ENCODE results near the gene GATAD2B. TPM values are rescaled to one million over a fixed set of nuclear protein-coding genes. Genes with fewer than 3 reads are reported as not detected.

GATAD2B gene
- total and polyA plus RNA-seq, 7 donors = 1.8 to 37.4 (median 16.4) TPM

DNA sequence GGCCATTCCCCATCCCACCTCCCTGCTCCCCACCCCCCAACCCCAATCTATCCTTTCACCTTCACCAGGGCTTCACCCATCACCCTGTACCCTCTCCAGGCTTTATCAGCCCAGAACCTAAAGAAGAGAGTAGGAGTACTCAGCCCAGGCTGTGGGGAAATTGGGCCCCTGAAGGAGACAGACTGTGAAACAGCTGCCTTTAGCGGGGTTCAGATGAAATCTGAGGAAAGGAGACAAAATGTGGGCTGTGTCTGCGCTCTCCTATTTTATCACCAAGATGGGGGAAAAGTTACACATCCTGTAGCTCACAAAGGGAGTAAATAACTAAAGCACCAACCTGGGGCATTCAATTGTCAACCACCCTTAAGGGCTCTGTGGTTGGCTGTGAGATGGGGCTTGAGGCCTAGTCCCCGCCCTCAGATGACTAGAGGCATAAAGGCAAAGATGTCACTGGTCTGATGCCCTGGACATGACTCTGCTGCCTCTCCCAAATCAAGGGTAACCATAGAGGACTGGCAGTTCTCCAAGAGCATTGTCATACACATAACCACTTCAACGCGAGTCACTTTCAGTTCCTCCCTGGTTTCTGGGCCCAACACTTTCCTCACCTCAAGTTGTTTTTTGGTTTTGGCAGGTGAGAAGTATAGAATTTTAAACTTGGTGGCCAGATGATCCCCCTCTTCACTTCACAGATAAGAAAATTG lies 117.6 kb downstream of the GATAD2B start:
- no peaks in the 10 kb centered on the region for H3K27me3 ChIP-seq
- H3K36me3 ChIP-seq = peaks cover 6 to 38% (median 23%) of the 10 kb centered on the region in 4 donors
- DNase-seq = no peak
- peaks cover 0 to 4% (median 0%) of the 10 kb centered on the region in 4 donors for H3K4me1 ChIP-seq
- TF ChIP-seq, protein P1, sequence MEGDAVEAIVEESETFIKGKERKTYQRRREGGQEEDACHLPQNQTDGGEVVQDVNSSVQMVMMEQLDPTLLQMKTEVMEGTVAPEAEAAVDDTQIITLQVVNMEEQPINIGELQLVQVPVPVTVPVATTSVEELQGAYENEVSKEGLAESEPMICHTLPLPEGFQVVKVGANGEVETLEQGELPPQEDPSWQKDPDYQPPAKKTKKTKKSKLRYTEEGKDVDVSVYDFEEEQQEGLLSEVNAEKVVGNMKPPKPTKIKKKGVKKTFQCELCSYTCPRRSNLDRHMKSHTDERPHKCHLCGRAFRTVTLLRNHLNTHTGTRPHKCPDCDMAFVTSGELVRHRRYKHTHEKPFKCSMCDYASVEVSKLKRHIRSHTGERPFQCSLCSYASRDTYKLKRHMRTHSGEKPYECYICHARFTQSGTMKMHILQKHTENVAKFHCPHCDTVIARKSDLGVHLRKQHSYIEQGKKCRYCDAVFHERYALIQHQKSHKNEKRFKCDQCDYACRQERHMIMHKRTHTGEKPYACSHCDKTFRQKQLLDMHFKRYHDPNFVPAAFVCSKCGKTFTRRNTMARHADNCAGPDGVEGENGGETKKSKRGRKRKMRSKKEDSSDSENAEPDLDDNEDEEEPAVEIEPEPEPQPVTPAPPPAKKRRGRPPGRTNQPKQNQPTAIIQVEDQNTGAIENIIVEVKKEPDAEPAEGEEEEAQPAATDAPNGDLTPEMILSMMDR (IDR thresholded peaks at IDR 0.05) = no peak
- no peak for TF ChIP-seq EP300 (IDR thresholded peaks at IDR 0.05)
- peak in 1 of 4 donors; percentile 41 for TF ChIP-seq POLR2AphosphoS5 (IDR thresholded peaks at IDR 0.05)
- peak overlapping the region; percentile 22 to 40 (median 36) for H3K27ac ChIP-seq
- no peaks in the 10 kb centered on the region for H3K9me3 ChIP-seq
- H3K4me3 ChIP-seq = no peak overlapping the region
- intact Hi-C loops (cut with DNase I) = no loop called here
- WGBS, 2 donors = 49 to 73% methylated on average over 5 of the region's 5 CpGs

DNA sequence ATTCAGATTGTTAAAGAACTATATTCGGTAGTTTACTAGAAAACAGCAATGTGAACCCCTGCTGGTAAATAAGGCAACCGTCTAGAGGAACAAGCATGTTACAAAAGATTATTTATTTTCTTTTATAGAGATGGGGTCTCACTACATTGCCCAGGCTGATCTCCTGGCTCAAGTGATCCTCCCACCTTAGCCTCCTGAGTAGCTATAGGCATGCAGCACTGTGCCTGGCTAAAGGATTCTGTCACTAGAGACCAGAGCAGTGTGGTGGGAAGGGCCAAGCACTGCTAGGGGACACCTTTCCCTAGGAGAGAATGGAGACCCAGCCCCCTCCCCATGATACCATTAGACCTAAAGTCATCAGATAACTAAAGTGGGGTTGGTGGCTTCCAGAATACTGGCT lies 118.7 kb downstream of the GATAD2B start:
- no peak overlapping the region for H3K27ac ChIP-seq
- intact Hi-C loops (cut with DNase I) = no loop called here
- peaks cover 2 to 27% (median 13%) of the 10 kb centered on the region in 4 donors for H3K36me3 ChIP-seq
- WGBS, 2 donors = 83 to 93% methylated on average over 2 of the region's 2 CpGs
- no peak for DNase-seq
- H3K9me3 ChIP-seq = no peaks in the 10 kb centered on the region
- H3K27me3 ChIP-seq = no peaks in the 10 kb centered on the region
- H3K4me3 ChIP-seq = no peak overlapping the region
- peaks cover 0 to 4% (median 0%) of the 10 kb centered on the region in 4 donors for H3K4me1 ChIP-seq
- TF ChIP-seq POLR2AphosphoS5 (IDR thresholded peaks at IDR 0.05) (no peak), POLR2A (IDR thresholded peaks at IDR 0.05) (no peak), EP300 (IDR thresholded peaks at IDR 0.05) (no peak)
- TF ChIP-seq, protein P1 (IDR thresholded peaks at IDR 0.05) = no peak

DNA sequence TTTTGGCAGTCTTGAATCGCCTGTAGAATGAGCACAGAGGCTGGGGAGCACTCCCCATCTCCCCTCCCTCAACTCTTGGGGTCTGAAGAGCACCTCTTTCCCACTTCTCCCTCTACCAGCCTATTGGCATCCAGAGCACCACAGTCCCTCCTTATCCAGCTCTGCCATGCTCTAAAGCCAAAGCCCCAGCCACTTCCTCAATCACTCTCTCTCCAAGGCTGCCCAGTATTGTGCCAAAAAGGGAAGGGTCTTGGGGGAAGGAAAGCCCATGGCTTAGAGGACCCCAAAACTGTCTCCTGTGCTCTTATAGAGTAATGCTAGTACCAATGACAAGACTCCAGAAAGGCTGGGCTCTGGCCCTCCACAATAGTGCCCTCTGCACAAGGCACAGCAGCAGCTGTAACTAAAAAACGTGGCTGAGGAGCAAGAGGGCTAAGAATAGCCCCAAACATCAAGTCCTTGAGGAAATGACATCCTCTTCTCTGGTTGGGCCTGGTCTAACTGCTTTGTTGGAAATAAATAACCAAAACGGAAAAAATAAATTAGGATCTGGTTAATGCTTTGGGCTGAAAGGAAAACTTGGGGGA lies 119.2 kb downstream of the GATAD2B start:
- no peak for TF ChIP-seq POLR2AphosphoS5 (IDR thresholded peaks at IDR 0.05)
- TF ChIP-seq EP300 (IDR thresholded peaks at IDR 0.05) = no peak
- no peak for TF ChIP-seq POLR2A (IDR thresholded peaks at IDR 0.05)
- TF ChIP-seq, protein P1 (IDR thresholded peaks at IDR 0.05) = no peak
- H3K27ac ChIP-seq = no peak overlapping the region

DNA sequence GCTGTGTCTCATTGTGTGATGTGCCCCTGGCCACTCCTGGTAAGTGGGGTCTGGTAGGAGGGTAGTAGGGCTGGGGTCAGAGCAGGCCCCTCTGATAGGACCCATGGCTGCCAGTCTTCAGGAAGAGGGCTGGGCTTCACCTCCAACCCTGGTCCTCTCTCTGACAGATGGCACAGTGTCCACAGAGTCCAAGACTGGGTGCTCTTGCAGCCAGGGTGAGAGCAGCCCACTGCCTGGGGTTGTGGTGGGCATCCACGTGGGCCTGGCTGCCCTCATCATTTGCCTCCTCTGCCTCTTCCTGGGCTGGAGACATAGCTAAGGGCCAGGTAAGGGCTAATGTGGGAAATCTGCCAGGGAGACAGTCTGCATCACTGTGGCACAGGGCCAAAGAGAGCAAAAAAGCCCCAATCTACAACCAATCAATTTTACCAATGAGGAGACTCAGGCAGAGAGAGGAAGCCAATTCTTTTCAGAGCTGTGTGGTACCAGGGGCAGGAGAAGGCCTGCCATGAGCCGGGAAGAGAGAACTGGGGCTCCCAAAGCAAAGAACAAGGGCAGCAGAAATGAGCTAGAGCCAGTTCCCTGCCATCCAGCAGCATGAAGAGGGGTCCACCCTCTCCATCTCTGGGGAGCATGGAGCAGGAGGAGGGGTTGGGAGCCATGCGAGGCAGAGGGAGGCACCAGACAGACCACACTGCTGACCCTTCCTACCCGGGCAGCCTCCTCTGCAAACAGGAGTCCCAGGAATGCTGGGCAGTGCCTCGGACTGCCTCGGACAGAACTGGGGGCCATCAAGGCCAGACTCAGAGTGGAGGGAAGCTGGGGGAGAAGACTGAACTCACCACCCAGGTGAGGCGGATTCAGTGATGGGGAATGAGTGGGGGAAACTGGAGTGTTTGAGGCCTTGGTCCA lies 120.7 kb downstream of the GATAD2B start:
- Histone ChIP-seq H3K27ac (no peak overlapping the region), H3K9me3 (no peaks in the 10 kb centered on the region), H3K27me3 (no peaks in the 10 kb centered on the region), H3K36me3 (peaks cover 0 to 6% (median 2%) of the 10 kb centered on the region in 4 donors), H3K4me1 (peaks cover 0 to 5% (median 2%) of the 10 kb centered on the region in 4 donors), H3K4me3 (no peak overlapping the region)
- no peak for TF ChIP-seq POLR2A (IDR thresholded peaks at IDR 0.05)
- TF ChIP-seq, protein P1 (IDR thresholded peaks at IDR 0.05) = no peak
- TF ChIP-seq EP300 (IDR thresholded peaks at IDR 0.05) = no peak
- no peak for TF ChIP-seq POLR2AphosphoS5 (IDR thresholded peaks at IDR 0.05)
- WGBS, 2 donors = 92% methylated on average over 7 of the region's 7 CpGs
- intact Hi-C loops (cut with DNase I) = no loop called here
- no peak for DNase-seq

More for the DNA sequence above, 119.2 kb downstream of the GATAD2B start:
- 77 to 84% methylated on average over 3 of the region's 3 CpGs for WGBS, 2 donors
- no peak for DNase-seq
- Histone ChIP-seq H3K4me3 (no peak overlapping the region), H3K4me1 (peaks cover 0 to 4% (median 0%) of the 10 kb centered on the region in 4 donors), H3K27me3 (no peaks in the 10 kb centered on the region), H3K36me3 (peaks cover 0 to 22% (median 10%) of the 10 kb centered on the region in 4 donors), H3K9me3 (no peaks in the 10 kb centered on the region)
- intact Hi-C loops (cut with DNase I) = no loop called here
